Loucy (cell line): ENCODE results near the gene SMIM14.
"Not testable (repeated sequence)": the region's sequence is repeated elsewhere in the genome, so short reads cannot be mapped to it uniquely, and the experiment has no call there.

ENCODE experiments used
- H2AFZ ChIP-seq: fragments of 200-600 bp; sonication (generic); 2 replicates; pipeline ENCODE4 v1.6.0; 2016; ENCODE audit warnings: antibody characterized with exemption, mild to moderate bottlenecking, low read length, moderate library complexity
- H3F3A ChIP-seq: fragments of 200-600 bp; 2 replicates; pipeline ENCODE4 v1.6.0; 2016; ENCODE audit warnings: antibody characterized with exemption, low read depth, mild to moderate bottlenecking
- H3K27me3 ChIP-seq: fragments of 200-600 bp; sonication (generic); 2 replicates; pipeline ENCODE4 v1.6.1; 2014; ENCODE audit warnings: low read length, mild to moderate bottlenecking; ENCODE audit not compliant: insufficient read depth, poor library complexity, severe bottlenecking
- H3K36me3 ChIP-seq: fragments of 200-600 bp; sonication (generic); 2 replicates; pipeline ENCODE4 v1.6.1; 2016; ENCODE audit warnings: low read length; ENCODE audit not compliant: insufficient read depth
- H3K4me1 ChIP-seq: fragments of 200-600 bp; sonication (generic); 2 replicates; pipeline ENCODE4 v1.5.1; 2014; ENCODE audit warnings: low read length, mild to moderate bottlenecking; ENCODE audit not compliant: insufficient read depth, poor library complexity, severe bottlenecking
- H3K4me2 ChIP-seq: fragments of 200-600 bp; sonication (generic); 2 replicates; pipeline ENCODE4 v1.6.0; 2014; ENCODE audit warnings: antibody characterized with exemption, low read length, low read depth, mild to moderate bottlenecking; ENCODE audit not compliant: poor library complexity, severe bottlenecking
- H3K4me3 ChIP-seq: fragments of 200-600 bp; sonication (generic); 2 replicates; pipeline ENCODE4 v1.5.1; 2014; ENCODE audit warnings: low read length, mild to moderate bottlenecking, mixed read lengths; ENCODE audit not compliant: poor library complexity, severe bottlenecking
- H3K79me2 ChIP-seq: fragments of 200-600 bp; sonication (generic); 2 replicates; pipeline ENCODE4 v1.6.1; 2014; ENCODE audit warnings: low read length; ENCODE audit not compliant: insufficient read depth
- H3K9ac ChIP-seq: fragments of 200-600 bp; sonication (generic); 2 replicates; pipeline ENCODE4 v1.6.0; 2014; ENCODE audit warnings: mild to moderate bottlenecking, low read depth, low read length, moderate library complexity; ENCODE audit not compliant: poor library complexity, severe bottlenecking
- H3K9me2 ChIP-seq: fragments of 200-600 bp; sonication (generic); replicated peaks from 2 replicates; pipeline ENCODE4 v1.6.1; 2016; ENCODE audit warnings: low read depth, low read length, mixed read lengths
- H3K9me3 ChIP-seq: fragments of 200-600 bp; sonication (generic); 2 replicates; pipeline ENCODE4 v1.6.1; 2014; ENCODE audit warnings: mild to moderate bottlenecking, antibody characterized with exemption, low read length, low read depth; ENCODE audit not compliant: insufficient read depth
- H4K20me1 ChIP-seq: fragments of 200-600 bp; sonication (generic); 2 replicates; pipeline ENCODE4 v1.6.0; 2014; ENCODE audit warnings: antibody characterized with exemption, low read length, mild to moderate bottlenecking; ENCODE audit not compliant: insufficient read depth, poor library complexity, severe bottlenecking
- EZH2phosphoT487 ChIP-seq: fragments of 200-600 bp; IDR thresholded peaks from 2 replicates; pipeline ENCODE4 v1.6.1; 2018; ENCODE audit warnings: antibody characterized with exemption, mild to moderate bottlenecking, moderate library complexity, borderline replicate concordance
- TF ChIP-seq, protein P1 (sequence below): fragments of 200-600 bp; sonication (generic); conservative IDR thresholded peaks from 2 replicates; pipeline ENCODE4 v1.5.1; 2014; ENCODE audit warnings: mild to moderate bottlenecking, antibody characterized with exemption, low read length

The SMIM14 gene

GRCh38 chr4:39617534-39617933, 21.1 kb downstream of the SMIM14 start:
- Histone ChIP-seq H3K9me2 (no peaks in the 10 kb centered on the region), H3K9me3 (no peaks in the 10 kb centered on the region), H3K4me3 (no peak overlapping the region), H3K27me3 (no peaks in the 10 kb centered on the region), H3K79me2 (no peaks in the 10 kb centered on the region), H2AFZ (no peak overlapping the region), H3F3A (no peaks in the 10 kb centered on the region), H3K9ac (no peak overlapping the region), H3K4me2 (no peak overlapping the region), H4K20me1 (no peaks in the 10 kb centered on the region), H3K36me3 (no peaks in the 10 kb centered on the region), H3K4me1 (no peaks in the 10 kb centered on the region)
- TF ChIP-seq, protein P1, sequence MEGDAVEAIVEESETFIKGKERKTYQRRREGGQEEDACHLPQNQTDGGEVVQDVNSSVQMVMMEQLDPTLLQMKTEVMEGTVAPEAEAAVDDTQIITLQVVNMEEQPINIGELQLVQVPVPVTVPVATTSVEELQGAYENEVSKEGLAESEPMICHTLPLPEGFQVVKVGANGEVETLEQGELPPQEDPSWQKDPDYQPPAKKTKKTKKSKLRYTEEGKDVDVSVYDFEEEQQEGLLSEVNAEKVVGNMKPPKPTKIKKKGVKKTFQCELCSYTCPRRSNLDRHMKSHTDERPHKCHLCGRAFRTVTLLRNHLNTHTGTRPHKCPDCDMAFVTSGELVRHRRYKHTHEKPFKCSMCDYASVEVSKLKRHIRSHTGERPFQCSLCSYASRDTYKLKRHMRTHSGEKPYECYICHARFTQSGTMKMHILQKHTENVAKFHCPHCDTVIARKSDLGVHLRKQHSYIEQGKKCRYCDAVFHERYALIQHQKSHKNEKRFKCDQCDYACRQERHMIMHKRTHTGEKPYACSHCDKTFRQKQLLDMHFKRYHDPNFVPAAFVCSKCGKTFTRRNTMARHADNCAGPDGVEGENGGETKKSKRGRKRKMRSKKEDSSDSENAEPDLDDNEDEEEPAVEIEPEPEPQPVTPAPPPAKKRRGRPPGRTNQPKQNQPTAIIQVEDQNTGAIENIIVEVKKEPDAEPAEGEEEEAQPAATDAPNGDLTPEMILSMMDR = no peak
- no peak for TF ChIP-seq EZH2phosphoT487

DNA sequence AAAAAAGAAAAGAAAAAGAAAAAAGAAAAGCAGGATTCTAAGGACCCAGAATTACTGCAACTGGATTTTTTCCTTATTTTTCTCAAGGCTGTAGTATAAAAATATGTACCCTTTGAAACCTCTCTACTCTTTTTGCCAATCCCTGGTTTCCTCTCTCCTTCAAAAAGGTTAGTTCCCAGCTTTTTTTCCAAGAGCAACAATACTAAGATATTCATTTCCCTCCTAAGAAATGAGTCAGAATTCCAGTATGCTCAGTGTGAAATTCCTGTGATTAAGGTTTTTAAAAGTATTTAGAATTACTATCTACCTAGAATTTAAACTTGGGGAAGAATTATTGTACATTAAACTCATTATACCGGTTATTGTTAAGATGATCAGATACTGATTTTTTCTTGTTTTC, 22.0 kb downstream of the SMIM14 start:
- TF ChIP-seq EZH2phosphoT487 = no peak
- TF ChIP-seq, protein P1 = no peak
- Histone ChIP-seq H3F3A (no peaks in the 10 kb centered on the region), H2AFZ (no peak overlapping the region), H3K9me2 (no peaks in the 10 kb centered on the region), H3K27me3 (no peaks in the 10 kb centered on the region), H3K9me3 (no peaks in the 10 kb centered on the region), H3K4me3 (no peak overlapping the region), H4K20me1 (no peaks in the 10 kb centered on the region), H3K4me1 (no peaks in the 10 kb centered on the region), H3K36me3 (no peaks in the 10 kb centered on the region), H3K4me2 (no peak overlapping the region), H3K9ac (no peak overlapping the region), H3K79me2 (no peaks in the 10 kb centered on the region)

DNA sequence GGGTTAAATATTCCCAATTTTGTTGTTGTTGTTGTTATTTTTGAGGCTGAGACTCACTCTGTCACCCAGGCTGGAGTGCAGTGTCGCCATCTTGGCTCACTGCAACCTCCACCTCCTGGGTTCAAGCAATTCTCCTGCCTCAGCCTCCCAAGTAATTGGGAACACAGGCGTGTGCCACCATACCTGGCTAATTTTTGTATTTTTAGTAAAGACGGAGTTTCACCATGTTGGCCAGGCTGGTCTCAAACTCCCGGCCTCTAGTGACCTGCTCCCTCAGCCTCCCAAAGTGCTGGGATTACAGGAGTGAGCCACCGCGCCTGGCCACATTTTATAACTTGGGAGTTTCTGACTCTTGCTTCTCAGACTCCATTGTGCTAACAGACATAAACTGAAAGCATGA, 22.6 kb downstream of the SMIM14 start:
- H3F3A ChIP-seq, H3K4me1 ChIP-seq, H3K9ac ChIP-seq, H2AFZ ChIP-seq, H3K4me2 ChIP-seq, H3K36me3 ChIP-seq, H3K27me3 ChIP-seq, H3K4me3 ChIP-seq, H3K9me3 ChIP-seq, H4K20me1 ChIP-seq, H3K79me2 ChIP-seq, H3K9me2 ChIP-seq: not testable (repeated sequence)

GRCh38 chr4:39614487-39615162, 24.0 kb downstream of the SMIM14 start:
- Histone ChIP-seq H2AFZ (no peak overlapping the region), H3K9ac (no peak overlapping the region), H3K4me3 (no peak overlapping the region), H3K9me3 (no peaks in the 10 kb centered on the region), H4K20me1 (no peaks in the 10 kb centered on the region), H3K27me3 (no peaks in the 10 kb centered on the region), H3K36me3 (no peaks in the 10 kb centered on the region), H3K79me2 (no peaks in the 10 kb centered on the region), H3K4me2 (no peak overlapping the region), H3F3A (no peaks in the 10 kb centered on the region), H3K9me2 (no peaks in the 10 kb centered on the region), H3K4me1 (no peaks in the 10 kb centered on the region)
- TF ChIP-seq, protein P1 = no peak
- no peak for TF ChIP-seq EZH2phosphoT487
